ENCODE measurements around the gene ATAD2B.

ATAD2B gene

GRCh38 chr2:23940718-23941620 is 14.0 kb upstream of the ATAD2B start:
- Histone ChIP-seq H3K9ac (ENCODE audit: low read length) (peak overlapping the region; percentile 82), H3K36me3 (ENCODE audit: control insufficient read depth, insufficient read depth, low read length) (no peaks in the 10 kb centered on the region), H3K27ac (ENCODE audit: low read depth, low read length) (no peak overlapping the region), H3K4me3 (ENCODE audit: low read depth, low read length) (peak overlapping the region; percentile 67), H3K4me1 (ENCODE audit: control insufficient read depth, insufficient read depth, low read length) (peaks cover 19% of the 10 kb centered on the region; the same call in 1 of the 2 replicates), H3K9me3 (ENCODE audit: control insufficient read depth, insufficient read depth, low read depth, low read length) (no peaks in the 10 kb centered on the region), H3K27me3 (ENCODE audit: control insufficient read depth, insufficient read depth, low read length) (no peaks in the 10 kb centered on the region)

GRCh38 chr2:23939987-23940717 is 13.2 kb upstream of the ATAD2B start, which contains the start of gene UBXN2A:
UBXN2A (plus strand) TSS chr2:23940463; CDS start chr2:23958315, 17,852 bp downstream.
- Histone ChIP-seq H3K27ac (ENCODE audit: low read depth, low read length) (peak within 1 kb of the TSS; percentile 70; the same call in 1 of the 2 replicates), H3K36me3 (ENCODE audit: control insufficient read depth, insufficient read depth, low read length) (no peaks in the 10 kb centered on the region), H3K4me1 (ENCODE audit: control insufficient read depth, insufficient read depth, low read length) (peaks cover 19% of the 10 kb centered on the region; the same call in 1 of the 2 replicates), H3K27me3 (ENCODE audit: control insufficient read depth, insufficient read depth, low read length) (no peaks in the 10 kb centered on the region), H3K9ac (ENCODE audit: low read length) (peak within 1 kb of the TSS; percentile 82), H3K4me3 (ENCODE audit: low read depth, low read length) (peak within 1 kb of the TSS; percentile 67), H3K9me3 (ENCODE audit: control insufficient read depth, insufficient read depth, low read depth, low read length) (no peaks in the 10 kb centered on the region)

GRCh38 chr2:23934259-23934658 is 7.3 kb upstream of the ATAD2B start:
- Histone ChIP-seq H3K27me3 (ENCODE audit: control insufficient read depth, insufficient read depth, low read length) (no peaks in the 10 kb centered on the region), H3K27ac (ENCODE audit: low read depth, low read length) (no peak overlapping the region), H3K9ac (ENCODE audit: low read length) (no peak overlapping the region), H3K4me1 (ENCODE audit: control insufficient read depth, insufficient read depth, low read length) (peaks cover 4% of the 10 kb centered on the region; the same call in 1 of the 2 replicates), H3K9me3 (ENCODE audit: control insufficient read depth, insufficient read depth, low read depth, low read length) (no peaks in the 10 kb centered on the region), H3K36me3 (ENCODE audit: control insufficient read depth, insufficient read depth, low read length) (peaks cover 3% of the 10 kb centered on the region), H3K4me3 (ENCODE audit: low read depth, low read length) (no peak overlapping the region)

GRCh38 chr2:23926290-23926749 is 603 bp downstream of the ATAD2B start:
- H3K4me1 ChIP-seq (ENCODE audit: control insufficient read depth, insufficient read depth, low read length): no peaks in the 10 kb centered on the region
- peak overlapping the region; percentile 94 for H3K9ac ChIP-seq (ENCODE audit: low read length)
- H3K36me3 ChIP-seq (ENCODE audit: control insufficient read depth, insufficient read depth, low read length): peaks cover 3% of the 10 kb centered on the region
- peak overlapping the region; percentile 93 for H3K27ac ChIP-seq (ENCODE audit: low read depth, low read length)
- H3K9me3 ChIP-seq (ENCODE audit: control insufficient read depth, insufficient read depth, low read depth, low read length): no peaks in the 10 kb centered on the region
- peak overlapping the region; percentile 98 for H3K4me3 ChIP-seq (ENCODE audit: low read depth, low read length)
- H3K27me3 ChIP-seq (ENCODE audit: control insufficient read depth, insufficient read depth, low read length): no peaks in the 10 kb centered on the region

GRCh38 chr2:23925702-23926289 is 1.1 kb downstream of the ATAD2B start:
- H3K4me1 ChIP-seq (ENCODE audit: control insufficient read depth, insufficient read depth, low read length): no peaks in the 10 kb centered on the region
- peak overlapping the region; percentile 93 for H3K27ac ChIP-seq (ENCODE audit: low read depth, low read length)
- H3K36me3 ChIP-seq (ENCODE audit: control insufficient read depth, insufficient read depth, low read length): peaks cover 3% of the 10 kb centered on the region; the same call in 1 of the 2 replicates

GRCh38 chr2:23924589-23925359 is 2.1 kb downstream of the ATAD2B start:
- Histone ChIP-seq H3K9ac (ENCODE audit: low read length) (no peak overlapping the region), H3K36me3 (ENCODE audit: control insufficient read depth, insufficient read depth, low read length) (peaks cover 3% of the 10 kb centered on the region; the same call in 1 of the 2 replicates), H3K9me3 (ENCODE audit: control insufficient read depth, insufficient read depth, low read depth, low read length) (no peaks in the 10 kb centered on the region), H3K27me3 (ENCODE audit: control insufficient read depth, insufficient read depth, low read length) (no peaks in the 10 kb centered on the region), H3K27ac (ENCODE audit: low read depth, low read length) (no peak overlapping the region), H3K4me3 (ENCODE audit: low read depth, low read length) (peak overlapping the region; percentile 98; the same call in 1 of the 2 replicates), H3K4me1 (ENCODE audit: control insufficient read depth, insufficient read depth, low read length) (no peaks in the 10 kb centered on the region)

More at GRCh38 chr2:23925702-23926289, 1.1 kb downstream of the ATAD2B start:
- no peaks in the 10 kb centered on the region for H3K27me3 ChIP-seq (ENCODE audit: control insufficient read depth, insufficient read depth, low read length)
- no peaks in the 10 kb centered on the region for H3K9me3 ChIP-seq (ENCODE audit: control insufficient read depth, insufficient read depth, low read depth, low read length)
- peak overlapping the region; percentile 94 for H3K9ac ChIP-seq (ENCODE audit: low read length)
- peak overlapping the region; percentile 98 for H3K4me3 ChIP-seq (ENCODE audit: low read depth, low read length)

- Histone ChIP-seq H3K4me1 (ENCODE audit: control insufficient read depth, insufficient read depth, low read length) (peaks cover 9% of the 10 kb centered on the region), H3K27me3 (ENCODE audit: control insufficient read depth, insufficient read depth, low read length) (no peaks in the 10 kb centered on the region), H3K9ac (ENCODE audit: low read length) (no peak overlapping the region), H3K9me3 (ENCODE audit: control insufficient read depth, insufficient read depth, low read depth, low read length) (no peaks in the 10 kb centered on the region), H3K4me3 (ENCODE audit: low read depth, low read length) (no peak overlapping the region), H3K27ac (ENCODE audit: low read depth, low read length) (no peak overlapping the region), H3K36me3 (ENCODE audit: control insufficient read depth, insufficient read depth, low read length) (no peaks in the 10 kb centered on the region)
Observed at GRCh38 chr2:23918837-23919489, 8.0 kb downstream of the ATAD2B start.

GRCh38 chr2:23916727-23917405 is 10.1 kb downstream of the ATAD2B start:
- H3K36me3 ChIP-seq (ENCODE audit: control insufficient read depth, insufficient read depth, low read length): no peaks in the 10 kb centered on the region
- peak overlapping the region; percentile 54 for H3K27ac ChIP-seq (ENCODE audit: low read depth, low read length)
- H3K4me3 ChIP-seq (ENCODE audit: low read depth, low read length): no peak overlapping the region
- H3K27me3 ChIP-seq (ENCODE audit: control insufficient read depth, insufficient read depth, low read length): no peaks in the 10 kb centered on the region
- peaks cover 9% of the 10 kb centered on the region for H3K4me1 ChIP-seq (ENCODE audit: control insufficient read depth, insufficient read depth, low read length)
- H3K9ac ChIP-seq (ENCODE audit: low read length): no peak overlapping the region
- no peaks in the 10 kb centered on the region for H3K9me3 ChIP-seq (ENCODE audit: control insufficient read depth, insufficient read depth, low read depth, low read length)

GRCh38 chr2:23915327-23915726 is 11.6 kb downstream of the ATAD2B start:
- Histone ChIP-seq H3K9ac (ENCODE audit: low read length) (no peak overlapping the region), H3K27ac (ENCODE audit: low read depth, low read length) (no peak overlapping the region), H3K27me3 (ENCODE audit: control insufficient read depth, insufficient read depth, low read length) (no peaks in the 10 kb centered on the region), H3K4me1 (ENCODE audit: control insufficient read depth, insufficient read depth, low read length) (peaks cover 9% of the 10 kb centered on the region), H3K9me3 (ENCODE audit: control insufficient read depth, insufficient read depth, low read depth, low read length) (no peaks in the 10 kb centered on the region), H3K4me3 (ENCODE audit: low read depth, low read length) (no peak overlapping the region), H3K36me3 (ENCODE audit: control insufficient read depth, insufficient read depth, low read length) (no peaks in the 10 kb centered on the region)

Measured in HUES6 (cell line).